GM23338 (cell line): ENCODE data around the gene SPI1. TPM values are rescaled to one million over a fixed set of nuclear protein-coding genes. Genes with fewer than 3 reads are reported as not detected.

Experiments used
- ATAC-seq: fragments of 200-7000 bp; cut with Tn5 transposase; 3 replicates; pipeline ENCODE4 v1.9.1; 2020
- DNase-seq: peaks from one replicate; pipeline ENCODE4 v3.0.0-alpha.2; 2015; ENCODE audit warnings: low spot score
- H2AFZ ChIP-seq: fragments of 200-600 bp; sonication (generic); 2 replicates; pipeline ENCODE4 v1.8.0; 2016; ENCODE audit warnings: antibody characterized with exemption, mild to moderate bottlenecking, moderate library complexity
- H3F3A ChIP-seq: fragments of 200-600 bp; sonication (generic); replicated peaks from 2 replicates; pipeline ENCODE4 v1.8.0; 2017; ENCODE audit warnings: antibody characterized with exemption, mixed run types, low read depth
- H3K27ac ChIP-seq: fragments of 200-600 bp; sonication (generic); 2 replicates; pipeline ENCODE4 v1.6.1; 2016; ENCODE audit warnings: low read depth
- H3K27me3 ChIP-seq: fragments of 200-600 bp; sonication (generic); 2 replicates; pipeline ENCODE4 v1.8.0; 2016; ENCODE audit warnings: mild to moderate bottlenecking, mixed run types, moderate library complexity; ENCODE audit not compliant: insufficient read depth
- H3K36me3 ChIP-seq: fragments of 200-600 bp; sonication (generic); 2 replicates; pipeline ENCODE4 v1.8.0; 2016; ENCODE audit warnings: mild to moderate bottlenecking; ENCODE audit not compliant: insufficient read depth
- H3K4me1 ChIP-seq: fragments of 200-600 bp; sonication (generic); 2 replicates; pipeline ENCODE4 v1.8.0; 2016; ENCODE audit warnings: mild to moderate bottlenecking, moderate library complexity; ENCODE audit not compliant: insufficient read depth
- H3K4me2 ChIP-seq: fragments of 200-600 bp; sonication (generic); 2 replicates; pipeline ENCODE4 v1.7.1; 2017; ENCODE audit warnings: mixed run types
- H3K4me3 ChIP-seq: fragments of 200-600 bp; sonication (generic); 2 replicates; pipeline ENCODE4 v1.6.1; 2016; ENCODE audit warnings: mixed run types
- H3K79me2 ChIP-seq: fragments of 200-600 bp; sonication (generic); replicated peaks from 2 replicates; pipeline ENCODE4 v1.8.0; 2017; ENCODE audit warnings: mild to moderate bottlenecking; ENCODE audit not compliant: insufficient read depth
- H3K9me2 ChIP-seq: fragments of 200-600 bp; sonication (generic); 2 replicates; pipeline ENCODE4 v1.8.0; 2017; ENCODE audit not compliant: insufficient read depth
- H4K20me1 ChIP-seq: fragments of 200-600 bp; sonication (generic); replicated peaks from 2 replicates; pipeline ENCODE4 v1.8.0; 2017; ENCODE audit warnings: mild to moderate bottlenecking; ENCODE audit not compliant: insufficient read depth
- H3K27ac Mint-ChIP-seq: 2 replicates; pipeline ENCODE4 v1.8.0; 2020; ENCODE audit warnings: inconsistent platforms, mild to moderate bottlenecking, moderate library complexity, mixed read lengths
- H3K27me3 Mint-ChIP-seq: 3 replicates; pipeline ENCODE4 v1.8.0; 2022; ENCODE audit warnings: low read depth, mild to moderate bottlenecking, moderate library complexity, mixed read lengths, inconsistent platforms; ENCODE audit not compliant: insufficient read depth, poor library complexity
- H3K36me3 Mint-ChIP-seq: 3 replicates; pipeline ENCODE4 v1.8.0; 2021; ENCODE audit warnings: low read depth, mild to moderate bottlenecking, inconsistent platforms, moderate library complexity, mixed read lengths
- H3K4me1 Mint-ChIP-seq: 3 replicates; pipeline ENCODE4 v1.8.0; 2020; ENCODE audit warnings: mild to moderate bottlenecking, inconsistent platforms, mixed read lengths
- H3K4me3 Mint-ChIP-seq: 3 replicates; pipeline ENCODE4 v1.8.0; 2021; ENCODE audit warnings: moderate library complexity, mild to moderate bottlenecking, inconsistent platforms, mixed read lengths
- H3K9me3 Mint-ChIP-seq: 3 replicates; pipeline ENCODE4 v1.8.0; 2020; ENCODE audit warnings: moderate library complexity, mild to moderate bottlenecking, inconsistent platforms, mixed read lengths
- CREB1 ChIP-seq: fragments of 250-450 bp; sonication (Bioruptor Pico); IDR thresholded peaks from 2 replicates; pipeline ENCODE4 v1.5.0; 2020; ENCODE audit warnings: low read depth, mild to moderate bottlenecking, moderate library complexity
- CTCF ChIP-seq, 2 experiments: fragments of 200-600 bp in 1 of 2; sonication (generic) in 1 of 2; conservative IDR thresholded peaks; 2 replicates each; pipeline versions ENCODE4 v1.5.1 to v1.6.1; 2016 to 2017; ENCODE audit warnings: antibody characterized with exemption in 2 of 2, low read depth in 2 of 2, mild to moderate bottlenecking in 2 of 2, moderate library complexity in 1 of 2
- ETS1 ChIP-seq: IDR thresholded peaks from 2 replicates; pipeline ENCODE4 v1.6.1; 2016; ENCODE audit warnings: antibody characterized with exemption
- EZH2 ChIP-seq: fragments of 200-600 bp; sonication (generic); IDR thresholded peaks from one replicate; pipeline ENCODE4 v1.8.0; 2017; ENCODE audit warnings: antibody characterized with exemption, mild to moderate bottlenecking, low read depth; ENCODE audit not compliant: unreplicated experiment
- EZH2phosphoT487 ChIP-seq: fragments of 200-600 bp; sonication (generic); IDR thresholded peaks from one replicate; pipeline ENCODE4 v1.8.1; 2018; ENCODE audit warnings: antibody characterized with exemption; ENCODE audit not compliant: unreplicated experiment
- NANOG ChIP-seq: IDR thresholded peaks from 2 replicates; pipeline ENCODE4 v1.6.1; 2016; ENCODE audit warnings: antibody characterized with exemption, borderline replicate concordance
- POLR2AphosphoS5 ChIP-seq: IDR thresholded peaks from 2 replicates; pipeline ENCODE4 v1.6.1; 2016; ENCODE audit warnings: antibody characterized with exemption, low read depth
- REST ChIP-seq: IDR thresholded peaks from one replicate; pipeline ENCODE4 v1.6.1; 2018; ENCODE audit warnings: antibody characterized with exemption; ENCODE audit not compliant: unreplicated experiment
- STAT1 ChIP-seq: IDR thresholded peaks from one replicate; pipeline ENCODE4 v1.6.1; 2016; ENCODE audit warnings: antibody characterized with exemption; ENCODE audit not compliant: unreplicated experiment
- ZNF331 ChIP-seq: fragments of 250-450 bp; sonication (Bioruptor Pico); IDR thresholded peaks from 2 replicates; pipeline ENCODE4 v1.5.0; 2020; ENCODE audit warnings: low read depth, mild to moderate bottlenecking, moderate library complexity
- polyA plus RNA-seq: library from polyadenylated mRNA; unstranded; fragments of >200 nt; fragmentation: Nextera tagmentation; extraction: Ambion mirVana; gene quantifications from 2 replicates; pipeline ENCODE4 v1.2.1, GENCODE V29; 2016
- total RNA-seq: library from RNA; depleted of rRNA; stranded (reverse); fragments of >200 nt; shearing (Covaris generic); gene quantifications from 2 replicates; pipeline ENCODE4 v1.2.3, GENCODE V29; 2014

SPI1 gene
- total and polyA plus RNA-seq, 2 experiments from 2014 or later, result 0.23 TPM; not detected in 1

GRCh38 chr11:47352556-47352955 is 25.8 kb downstream of the SPI1 start, which contains the start of gene MYBPC3:
Gene MYBPC3 (minus strand): TSS chr11:47352702. CDS start chr11:47352647, 55 bp downstream.
- H3K36me3 Mint-ChIP-seq, result no peaks in the 10 kb centered on the region; the same call in 2 of the 3 replicates
- H3K27ac Mint-ChIP-seq, result no peak within 1 kb of the TSS
- no peak within 1 kb of the TSS for H3K4me3 ChIP-seq
- no peaks in the 10 kb centered on the region for H3K36me3 ChIP-seq
- no peak within 1 kb of the TSS for H3K27ac ChIP-seq
- H3K4me1 ChIP-seq, result peaks cover 7% of the 10 kb centered on the region; the same call in 1 of the 2 replicates
- H3K27me3 Mint-ChIP-seq, result peaks cover 18% of the 10 kb centered on the region
- no peak for TF ChIP-seq EZH2phosphoT487
- no peak for TF ChIP-seq POLR2AphosphoS5
- no peak for TF ChIP-seq EZH2
- TF ChIP-seq NANOG, result no peak
- no peak for TF ChIP-seq CREB1
- TF ChIP-seq ETS1, result no peak
- TF ChIP-seq REST, result no peak
- no peak for TF ChIP-seq ZNF331
- no peak for TF ChIP-seq STAT1
- no peak for TF ChIP-seq CTCF (conservative IDR thresholded peaks at IDR 0.05; ENCODE audit: low read depth in 2 of 2)
- H4K20me1 ChIP-seq, result no peaks in the 10 kb centered on the region
- no peak within 1 kb of the TSS for H3K4me2 ChIP-seq
- no peaks in the 10 kb centered on the region for H3K9me2 ChIP-seq
- no peaks in the 10 kb centered on the region; the same call in 2 of the 3 replicates for H3K9me3 Mint-ChIP-seq
- peaks cover 17% of the 10 kb centered on the region for H3F3A ChIP-seq
- DNase-seq, result no peak
- H2AFZ ChIP-seq, result 0 out of 2 replicates have a peak within 1 kb of the TSS, but pooled peaks have one; percentile 10
- H3K4me3 Mint-ChIP-seq, result no peak within 1 kb of the TSS
- no peak for ATAC-seq
- H3K4me1 Mint-ChIP-seq, result peaks cover 8% of the 10 kb centered on the region
- no peaks in the 10 kb centered on the region for H3K79me2 ChIP-seq
- no peaks in the 10 kb centered on the region for H3K27me3 ChIP-seq
